GM12891 (cell line): Measurements from ENCODE around the gene PCBP3.

ENCODE experiments used
- DNase-seq: peaks from one replicate; pipeline ENCODE4 v3.0.0; 2011; ENCODE audit warnings: low spot score; ENCODE audit not compliant: insufficient read length
- FAIRE-seq: peaks from 2 replicates; lab custom pipeline; 2011; peaks lifted over from hg19 to GRCh38; lab: Jason Lieb, UNC
- PAX5 ChIP-seq: IDR thresholded peaks from 2 replicates; pipeline ENCODE4 v1.6.1; 2011; ENCODE audit warnings: low read length, moderate library complexity, mild to moderate bottlenecking; ENCODE audit not compliant: insufficient read depth, severe bottlenecking
- POLR2A ChIP-seq: IDR thresholded peaks from 2 replicates; pipeline ENCODE4 v1.6.1; 2011; ENCODE audit warnings: low read depth, low read length, control low read depth
- POLR2AphosphoS5 ChIP-seq: IDR thresholded peaks from 2 replicates; pipeline ENCODE4 v1.6.1; 2011; ENCODE audit warnings: low read depth, low read length, control low read depth
- POU2F2 ChIP-seq: IDR thresholded peaks from 2 replicates; pipeline ENCODE4 v1.6.1; 2011; ENCODE audit warnings: low read depth, mild to moderate bottlenecking, control low read depth, low read length, moderate library complexity
- SPI1 ChIP-seq: IDR thresholded peaks from 2 replicates; pipeline ENCODE4 v1.6.1; 2011; ENCODE audit warnings: low read depth, low read length, control low read depth
- TAF1 ChIP-seq: IDR thresholded peaks from 2 replicates; pipeline ENCODE4 v1.6.1; 2011; ENCODE audit warnings: low read depth, low read length, control low read depth

PCBP3 gene

DNA sequence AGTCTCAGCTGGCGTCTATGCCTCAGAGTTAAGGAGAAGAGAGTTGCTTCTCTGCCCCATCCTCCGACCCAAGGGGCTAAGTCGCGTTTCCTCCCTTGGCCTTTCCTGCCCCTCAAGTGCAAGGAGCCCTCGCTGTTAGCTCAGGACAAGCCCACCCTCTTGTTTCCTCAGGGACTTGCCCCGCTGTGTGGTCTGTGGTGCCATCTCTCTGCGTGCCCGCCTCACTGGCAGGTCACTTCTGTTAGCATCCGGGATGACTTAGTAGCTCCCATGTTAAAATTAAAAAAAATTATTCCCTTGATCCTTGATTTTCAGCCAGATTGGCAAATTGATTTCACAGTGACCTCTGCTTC is 96.5 kb downstream of the PCBP3 start:
- DNase-seq (no peak), FAIRE-seq (no peak)
- TF ChIP-seq SPI1 (no peak), PAX5 (no peak), POLR2A (no peak), POLR2AphosphoS5 (no peak), POU2F2 (no peak), TAF1 (no peak)

DNA sequence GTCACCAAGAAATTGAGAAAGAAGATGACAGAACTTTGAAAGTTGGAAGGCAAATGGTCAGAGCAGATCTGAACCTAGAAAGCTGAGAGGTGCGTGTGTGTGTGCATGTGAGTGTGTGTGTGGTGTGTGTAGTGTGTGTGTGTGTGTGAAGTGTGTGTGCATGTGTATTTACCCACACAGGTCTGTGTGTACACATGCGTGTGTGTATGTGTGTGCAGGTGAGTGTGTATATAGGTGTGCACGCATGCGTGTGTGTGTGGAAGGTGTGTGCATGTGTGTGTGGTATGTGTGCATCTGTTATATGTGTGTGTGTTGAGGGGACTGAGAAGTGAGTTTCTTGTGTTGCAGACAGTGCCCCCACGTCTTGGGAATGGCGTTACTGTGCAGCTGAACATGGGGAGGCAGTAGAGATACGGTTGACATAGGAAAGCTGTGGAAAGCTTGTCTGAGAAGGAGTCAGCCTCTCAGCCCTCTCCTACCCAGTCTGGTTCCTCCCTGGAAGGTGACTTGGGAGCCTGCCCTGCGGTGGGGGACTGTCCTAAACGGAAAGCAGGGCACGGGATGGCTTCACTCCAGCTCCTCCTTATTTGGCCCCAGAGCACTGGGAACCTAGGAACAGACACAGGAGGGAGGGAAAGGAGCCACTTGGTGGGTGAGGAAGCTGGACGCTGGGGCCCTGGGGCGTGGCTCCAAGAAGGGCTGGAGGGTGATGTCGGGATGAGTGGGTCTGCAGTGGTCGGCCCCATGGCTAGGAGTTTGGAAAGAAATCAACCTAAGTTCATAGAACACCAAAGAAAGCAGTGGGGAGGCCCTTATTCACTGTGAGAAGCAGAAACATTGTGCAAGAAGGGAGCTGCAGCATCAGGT is 97.2 kb downstream of the PCBP3 start:
- TF ChIP-seq POU2F2 = no peak
- TF ChIP-seq POLR2A = no peak
- TF ChIP-seq PAX5 = no peak
- no peak for TF ChIP-seq TAF1
- TF ChIP-seq SPI1 = no peak
- no peak for TF ChIP-seq POLR2AphosphoS5
- DNase-seq (no peak), FAIRE-seq (no peak)

DNA sequence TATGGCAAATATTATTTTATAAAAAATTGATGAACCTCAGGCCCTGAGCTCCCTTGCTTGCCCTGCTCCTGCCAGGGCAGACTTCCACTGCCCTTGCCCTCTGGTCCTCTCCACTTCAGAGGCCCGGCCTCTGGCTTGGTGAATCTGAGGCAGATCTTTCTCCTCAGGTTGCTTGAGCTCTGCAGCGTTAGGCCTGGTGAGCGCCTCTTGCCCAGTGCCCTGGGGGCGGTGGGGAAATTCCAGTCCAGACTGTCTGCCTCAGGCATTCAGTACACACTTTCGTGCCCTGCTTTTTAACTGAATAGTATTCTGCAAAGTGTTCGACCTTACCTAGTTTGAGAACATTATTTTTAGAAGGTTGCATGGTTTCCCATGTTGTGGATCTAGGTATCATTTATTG is 98.2 kb downstream of the PCBP3 start:
- DNase-seq (no peak), FAIRE-seq (no peak)
- TF ChIP-seq SPI1 (no peak), TAF1 (no peak), POLR2AphosphoS5 (no peak), POU2F2 (no peak), PAX5 (no peak), POLR2A (no peak)

DNA sequence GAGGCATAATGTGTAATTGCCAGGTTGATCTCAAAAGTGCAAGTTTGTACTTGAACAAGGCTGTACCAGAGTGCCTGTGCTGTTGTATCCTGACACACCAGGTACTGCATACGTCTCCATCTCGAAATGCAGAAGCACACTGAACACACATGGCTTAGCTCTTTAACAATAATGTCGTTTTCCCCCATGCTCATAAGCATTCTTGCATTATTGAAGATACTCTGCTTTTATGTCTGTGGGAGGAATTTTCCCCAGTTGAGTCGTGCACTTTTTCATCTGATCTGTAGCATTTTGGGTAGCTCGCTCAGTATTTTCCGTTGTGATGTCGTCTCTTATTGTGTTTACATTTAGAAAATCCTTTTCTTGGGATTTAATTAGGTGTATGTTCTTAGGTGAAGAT is 98.7 kb downstream of the PCBP3 start:
- DNase-seq (no peak), FAIRE-seq (no peak)
- TF ChIP-seq PAX5 (no peak), TAF1 (no peak), POLR2A (no peak), POLR2AphosphoS5 (no peak), POU2F2 (no peak), SPI1 (no peak)

DNA sequence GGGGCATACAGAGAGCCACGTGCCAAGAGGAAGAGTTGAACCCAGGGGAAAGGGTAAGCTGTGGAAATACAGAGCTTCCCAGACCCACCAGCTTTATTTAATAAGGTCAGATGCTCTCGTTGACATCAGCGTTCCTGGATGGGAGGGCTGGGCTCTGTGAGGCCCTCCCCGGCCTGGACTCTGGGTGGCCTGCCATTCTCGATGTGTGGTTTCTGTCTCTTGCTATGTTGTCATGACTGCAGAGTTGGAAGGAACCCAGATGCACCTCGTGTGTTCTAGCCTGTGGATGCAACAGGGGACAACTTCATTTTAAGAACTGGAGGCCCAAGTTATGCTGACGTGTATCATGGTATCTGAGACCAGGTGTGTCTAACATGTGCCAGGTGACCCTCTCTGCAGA is 101.7 kb downstream of the PCBP3 start:
- DNase-seq (no peak), FAIRE-seq (no peak)
- no peak for TF ChIP-seq POU2F2
- TF ChIP-seq TAF1 = no peak
- no peak for TF ChIP-seq SPI1
- TF ChIP-seq POLR2AphosphoS5 = no peak

DNA sequence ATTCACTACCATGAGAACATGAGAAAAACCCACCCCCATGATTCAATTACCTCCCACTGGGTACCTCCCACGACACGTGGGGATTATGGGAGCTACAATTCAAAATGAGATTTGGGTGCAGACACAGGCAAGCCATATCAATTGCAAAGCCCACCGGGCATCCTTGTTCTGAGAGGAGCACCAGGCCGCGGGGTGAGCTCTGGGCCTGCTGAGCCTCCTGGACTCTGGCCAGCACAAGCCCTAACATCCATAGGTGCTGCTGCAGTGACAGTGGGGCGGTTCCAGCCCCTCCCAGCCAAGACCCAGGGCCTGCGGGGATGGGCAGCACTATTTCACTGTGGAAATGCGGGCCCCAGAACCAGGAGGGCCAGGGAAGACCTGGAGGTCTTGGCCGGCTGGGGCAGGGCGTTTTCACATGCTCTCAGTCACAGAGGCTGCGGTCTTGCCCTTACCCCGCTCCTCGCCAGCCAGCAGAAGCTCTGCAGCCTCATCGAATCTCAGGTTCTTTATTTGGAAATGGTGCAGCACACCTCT is 103.8 kb downstream of the PCBP3 start:
- TF ChIP-seq PAX5 (no peak), POLR2AphosphoS5 (no peak), SPI1 (no peak), POU2F2 (no peak), POLR2A (no peak), TAF1 (no peak)
- FAIRE-seq (no peak), DNase-seq (no peak)

DNA sequence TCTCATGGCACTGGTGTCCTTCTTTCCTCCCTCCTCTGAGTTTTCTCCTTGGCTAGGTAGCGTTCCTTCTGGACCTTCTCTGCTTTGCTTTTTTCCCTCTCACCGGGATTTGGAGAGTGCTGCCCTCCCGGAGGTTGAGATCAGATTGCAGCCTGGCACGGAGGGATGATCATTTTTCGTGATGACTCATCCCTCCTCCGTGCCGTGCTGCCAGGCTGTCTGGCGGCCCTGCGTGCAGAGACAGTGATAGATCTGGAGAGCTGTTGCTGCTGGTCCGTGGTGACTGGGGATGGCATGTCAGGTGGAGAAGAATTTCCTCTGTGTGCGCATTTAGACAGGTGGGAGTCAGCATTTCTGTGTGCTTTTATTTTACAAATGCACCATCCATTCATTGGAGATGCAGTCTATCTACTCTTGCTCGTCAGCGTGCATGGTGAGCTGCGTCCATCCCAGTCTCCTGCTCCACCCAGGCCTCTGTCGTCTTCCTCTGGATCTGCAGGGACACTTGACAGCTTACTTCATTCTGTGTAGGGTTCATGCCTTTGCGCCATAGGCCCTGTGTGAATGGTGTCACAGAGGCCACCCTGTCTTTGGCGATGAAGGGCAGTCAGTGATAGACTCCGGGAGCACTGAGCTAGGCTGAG is 104.4 kb downstream of the PCBP3 start:
- DNase-seq = no peak
- TF ChIP-seq POLR2AphosphoS5 (no peak), TAF1 (no peak), SPI1 (no peak), POU2F2 (no peak), PAX5 (no peak), POLR2A (no peak)
- no peak for FAIRE-seq

DNA sequence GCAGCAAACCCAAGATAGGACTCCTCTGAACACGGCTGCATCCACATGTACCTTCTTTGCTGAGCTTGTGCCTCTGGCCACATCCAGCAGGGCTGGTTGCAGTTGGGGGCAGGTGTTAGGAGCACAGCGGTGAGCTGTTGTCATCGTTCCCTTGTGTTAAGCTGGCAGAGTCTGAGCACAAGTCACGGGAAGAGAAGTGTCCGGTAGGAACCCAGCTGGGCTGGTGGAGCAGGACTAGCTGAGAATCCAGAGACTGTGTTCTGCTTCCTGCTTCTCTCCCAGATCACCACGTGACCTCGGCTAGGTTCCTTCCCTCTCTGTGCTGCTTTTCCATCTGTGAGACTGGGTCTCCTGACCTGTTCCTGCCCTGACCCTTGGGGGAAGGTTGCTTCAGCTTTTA is 105.1 kb downstream of the PCBP3 start:
- DNase-seq = no peak
- TF ChIP-seq POLR2AphosphoS5 (no peak), TAF1 (no peak), PAX5 (no peak), POU2F2 (no peak), SPI1 (no peak), POLR2A (no peak)
- no peak for FAIRE-seq

DNA sequence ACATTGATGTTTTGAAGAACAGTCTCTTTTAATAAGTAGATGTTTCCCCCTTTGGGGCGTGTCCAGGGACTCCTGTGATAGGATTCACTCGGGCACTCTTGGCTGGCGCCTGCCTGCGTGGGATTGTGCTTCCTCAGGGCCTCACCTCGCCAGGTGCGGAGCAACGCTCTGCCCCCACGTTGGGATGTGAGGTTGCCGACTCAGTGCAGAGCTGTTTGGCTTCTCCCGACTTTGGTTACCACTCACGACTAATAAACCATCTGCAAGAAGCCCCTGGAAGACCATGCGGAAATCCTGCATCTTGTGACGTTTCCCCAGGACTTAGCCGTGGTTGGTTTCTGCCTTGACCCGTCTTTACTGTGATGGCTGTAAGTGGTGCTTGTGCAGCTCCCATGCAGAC is 106.4 kb downstream of the PCBP3 start:
- FAIRE-seq = no peak
- TF ChIP-seq TAF1 (no peak), POLR2AphosphoS5 (no peak), POLR2A (no peak), SPI1 (no peak), PAX5 (no peak), POU2F2 (no peak)

DNA sequence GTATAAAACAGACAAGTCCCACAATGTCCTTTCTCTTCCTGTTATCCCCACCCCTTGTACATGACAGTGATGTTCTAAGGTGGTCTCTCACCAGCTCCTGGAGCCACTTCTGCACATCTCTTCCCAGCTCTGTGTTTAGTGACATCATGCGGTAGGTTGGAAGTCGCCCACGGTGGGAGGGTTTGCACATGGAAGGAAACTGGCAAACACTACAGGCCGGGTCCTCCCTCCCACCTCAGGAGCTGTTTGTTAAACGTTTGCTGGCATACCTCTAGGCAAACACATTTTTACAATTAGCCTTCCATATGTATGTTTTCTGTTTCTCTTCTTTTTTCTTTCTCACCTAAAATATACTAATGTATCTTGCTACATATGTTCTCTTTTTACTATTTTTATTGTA is 107.4 kb downstream of the PCBP3 start:
- FAIRE-seq = no peak
- no peak for TF ChIP-seq POLR2AphosphoS5
- no peak for TF ChIP-seq PAX5
- TF ChIP-seq POLR2A = no peak
- TF ChIP-seq SPI1 = no peak
- TF ChIP-seq TAF1 = no peak
- TF ChIP-seq POU2F2 = no peak
- DNase-seq = no peak

More for the DNA sequence above, 106.4 kb downstream of the PCBP3 start:
- no peak for DNase-seq
